HG02970 (cell line): ENCODE data around the gene B3GNT7.
"Not testable (repeated sequence)": the region's sequence is repeated elsewhere in the genome, so short reads cannot be mapped to it uniquely, and the experiment has no call there.

ENCODE experiments used
- ATAC-seq: cut with Tn5 transposase; IDR thresholded peaks from one replicate; pipeline ENCODE4 v1.9.1; 2021; ENCODE audit warnings: mild to moderate bottlenecking, moderate library complexity, moderate number of reproducible peaks; ENCODE audit not compliant: unreplicated experiment, low FRiP score

B3GNT7 gene

DNA sequence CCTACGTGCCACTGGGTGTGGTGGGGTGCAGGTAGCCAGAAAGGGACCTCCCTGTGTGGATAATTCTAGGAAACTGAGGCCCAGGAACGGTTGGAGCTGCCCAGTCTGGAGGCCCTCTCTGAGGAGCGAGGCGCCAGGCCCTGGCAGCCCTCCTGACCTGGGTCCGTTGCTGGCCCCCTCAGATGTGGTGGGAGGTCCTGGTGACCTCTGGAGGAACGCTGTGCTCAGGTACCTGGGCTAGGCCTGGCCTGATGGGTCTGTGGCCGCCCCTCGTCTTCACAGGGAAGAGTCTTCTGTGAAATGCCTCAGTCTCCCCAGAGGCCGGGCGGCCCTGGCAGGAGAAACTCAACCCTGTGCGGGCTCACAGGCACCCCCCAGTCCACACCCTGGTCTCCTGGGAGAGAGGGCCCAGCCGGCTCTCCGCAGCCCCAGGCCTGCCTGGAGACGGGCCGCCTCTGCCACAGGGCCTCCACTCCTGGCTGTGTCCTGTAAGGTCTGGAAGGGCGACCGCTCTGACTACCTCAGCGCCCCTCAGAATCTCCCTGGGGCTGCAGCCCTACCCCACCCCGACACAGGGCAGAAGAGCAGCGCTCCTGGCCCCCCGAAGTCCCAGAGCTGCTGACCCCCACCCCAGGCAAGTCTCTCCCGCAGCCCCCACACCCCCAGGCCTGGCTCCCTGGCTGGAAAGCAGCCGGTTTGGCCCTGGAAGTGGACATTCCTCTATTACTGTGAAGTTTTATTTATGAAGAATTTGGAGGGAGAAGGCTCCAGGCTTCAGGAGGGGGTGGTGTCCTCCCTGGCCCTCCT, 3.7 kb downstream of the B3GNT7 start:
- no peak for ATAC-seq

GRCh38 chr2:231399853-231400680, 4.6 kb downstream of the B3GNT7 start:
- no peak for ATAC-seq

DNA sequence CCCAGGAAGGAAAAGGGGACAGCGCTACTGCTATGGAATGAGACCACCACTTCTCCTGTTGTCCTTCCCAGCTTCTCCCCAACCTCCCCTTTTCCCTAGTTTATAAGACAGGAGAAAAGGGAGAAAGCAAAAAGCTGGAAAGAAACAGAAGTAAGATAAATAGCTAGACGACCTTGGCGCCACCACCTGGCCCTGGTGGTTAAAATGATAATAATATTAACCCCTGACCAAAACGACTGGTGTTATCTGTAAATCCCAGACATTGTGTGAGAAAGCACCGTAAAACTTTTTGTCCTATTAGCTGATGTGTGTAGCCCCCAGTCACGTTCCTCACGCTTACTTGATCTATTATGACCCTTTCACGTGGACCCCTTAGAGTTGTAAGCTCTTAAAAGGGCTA, 5.2 kb downstream of the B3GNT7 start:
- not testable (repeated sequence) for ATAC-seq

DNA sequence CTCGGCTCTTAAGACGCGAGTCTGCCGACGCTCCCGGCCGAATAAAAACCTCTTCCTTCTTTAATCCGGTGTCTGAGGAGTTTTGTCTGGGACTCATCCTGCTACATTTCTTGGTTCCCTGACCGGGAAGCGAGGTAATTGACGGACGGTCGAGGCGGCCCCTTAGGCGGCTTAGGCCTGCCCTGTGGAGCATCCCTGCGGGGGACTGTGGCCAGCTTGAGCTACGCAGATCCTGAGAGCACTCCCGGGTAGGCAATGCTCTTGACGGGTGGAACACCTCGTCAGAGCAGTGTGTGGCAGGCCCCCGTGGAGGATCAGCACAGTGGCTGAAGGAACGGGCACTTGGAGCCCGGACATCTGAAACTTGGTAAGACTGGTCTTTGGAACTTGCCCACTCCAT, 5.6 kb downstream of the B3GNT7 start:
- not testable (repeated sequence) for ATAC-seq

- ATAC-seq, result not testable (repeated sequence)
Measured at GRCh38 chr2:231403421-231404182, 8.1 kb downstream of the B3GNT7 start.

- not testable (repeated sequence) for ATAC-seq
Measured at GRCh38 chr2:231404183-231404578, 8.7 kb downstream of the B3GNT7 start.

GRCh38 chr2:231405601-231406367, 10.3 kb downstream of the B3GNT7 start:
- not testable (repeated sequence) for ATAC-seq

DNA sequence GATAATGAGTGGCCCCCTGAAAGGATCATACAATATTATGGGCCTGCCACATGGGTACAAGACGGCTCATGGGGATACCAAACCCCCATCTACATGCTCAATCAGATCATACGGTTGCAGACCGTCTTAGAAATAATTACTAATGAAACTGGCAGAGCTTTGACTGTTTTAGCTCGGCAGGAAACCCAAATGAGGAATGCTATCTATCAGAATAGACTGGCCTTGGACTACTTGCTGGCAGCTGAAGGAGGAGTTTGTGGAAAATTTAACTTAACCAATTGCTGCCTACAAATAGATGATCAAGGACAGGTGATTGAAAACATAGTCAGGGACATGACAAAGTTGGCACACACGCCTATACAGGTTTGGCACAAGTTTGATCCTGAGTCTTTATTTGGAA, 12.2 kb downstream of the B3GNT7 start:
- ATAC-seq, result not testable (repeated sequence)

- ATAC-seq, result not testable (repeated sequence)
Measured at GRCh38 chr2:231408304-231408703, 12.8 kb downstream of the B3GNT7 start.

DNA sequence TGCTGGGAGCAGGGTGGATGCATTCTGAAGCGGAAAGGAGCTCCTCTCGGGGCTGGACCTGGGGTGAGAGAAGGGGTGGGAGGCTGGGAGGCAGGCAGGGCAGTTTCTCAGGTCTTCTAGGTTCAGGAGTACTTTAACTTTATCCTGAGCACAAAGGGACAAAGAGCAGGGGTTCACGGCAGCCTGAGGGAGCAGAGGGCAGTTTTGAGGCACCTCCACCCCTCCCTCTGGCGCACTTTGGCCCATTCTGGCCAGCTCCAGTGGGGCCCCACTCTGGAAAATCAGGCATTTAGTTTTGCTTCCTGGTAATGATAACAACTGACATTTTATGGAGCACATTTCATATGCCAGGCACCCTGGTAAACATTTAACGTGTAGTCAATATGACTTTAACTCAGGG, 14.3 kb downstream of the B3GNT7 start:
- no peak for ATAC-seq

- ATAC-seq, result no peak
Measured at GRCh38 chr2:231410293-231411004, 14.9 kb downstream of the B3GNT7 start.

GRCh38 chr2:231411237-231411636, 15.7 kb downstream of the B3GNT7 start:
- no peak for ATAC-seq

DNA sequence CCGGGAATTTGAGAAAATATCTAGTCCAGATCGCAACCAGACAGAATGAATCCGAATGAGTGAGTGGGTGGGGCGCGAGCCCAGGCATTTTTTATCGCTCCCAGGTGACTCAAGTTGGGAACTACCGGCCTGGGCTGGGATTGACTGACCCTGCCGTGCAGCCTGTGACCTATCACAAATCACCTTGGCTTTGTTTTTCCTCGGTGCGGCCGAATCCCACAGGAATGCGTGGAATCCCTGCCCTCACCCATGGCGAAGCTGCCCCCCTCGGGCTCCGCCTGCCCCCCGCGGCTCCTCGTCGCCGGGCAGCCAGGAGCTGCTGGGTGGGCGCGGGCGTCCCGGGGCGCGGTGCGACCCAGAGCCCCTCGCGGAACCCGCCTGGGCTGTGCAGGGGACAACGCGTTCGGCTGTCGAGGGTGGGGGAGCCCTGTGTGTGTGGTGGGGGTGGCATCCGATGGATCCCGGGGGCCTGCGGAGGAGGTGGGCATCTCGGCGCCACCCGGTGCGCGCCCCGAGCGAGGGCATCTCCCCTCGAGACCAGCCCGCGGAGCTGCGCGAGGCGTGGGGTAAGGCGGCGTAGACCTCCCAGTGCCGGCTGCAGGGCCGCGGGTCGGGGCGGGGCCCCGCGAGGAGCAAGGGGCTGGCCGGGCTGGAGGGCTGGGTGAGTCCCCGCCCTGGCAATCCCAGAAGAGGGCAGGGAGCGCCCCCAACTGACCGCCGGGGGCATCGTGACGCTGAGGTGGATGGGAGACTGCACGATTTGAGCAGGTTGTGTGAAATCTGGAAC, 16.5 kb downstream of the B3GNT7 start:
- peak; percentile 91 for ATAC-seq

DNA sequence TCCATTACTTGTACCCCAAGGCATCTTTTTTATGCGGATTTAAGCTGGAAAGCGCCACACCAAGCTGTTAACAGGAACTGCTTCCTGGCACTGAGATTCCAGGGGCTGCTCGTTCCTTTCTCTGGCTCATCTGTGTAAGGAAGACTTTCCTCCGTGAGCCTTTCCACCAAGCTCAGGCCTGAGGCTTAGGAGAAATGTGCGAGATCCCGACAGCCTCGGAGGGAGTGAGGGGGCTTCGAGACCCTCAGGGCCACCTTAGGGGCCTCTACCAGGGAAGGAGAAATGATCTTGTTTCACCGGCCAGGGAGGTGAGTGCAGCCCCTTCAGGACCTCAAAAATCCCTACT, 17.1 kb downstream of the B3GNT7 start:
- ATAC-seq, result no peak

GRCh38 chr2:231413456-231413855, 17.9 kb downstream of the B3GNT7 start:
- ATAC-seq, result no peak

DNA sequence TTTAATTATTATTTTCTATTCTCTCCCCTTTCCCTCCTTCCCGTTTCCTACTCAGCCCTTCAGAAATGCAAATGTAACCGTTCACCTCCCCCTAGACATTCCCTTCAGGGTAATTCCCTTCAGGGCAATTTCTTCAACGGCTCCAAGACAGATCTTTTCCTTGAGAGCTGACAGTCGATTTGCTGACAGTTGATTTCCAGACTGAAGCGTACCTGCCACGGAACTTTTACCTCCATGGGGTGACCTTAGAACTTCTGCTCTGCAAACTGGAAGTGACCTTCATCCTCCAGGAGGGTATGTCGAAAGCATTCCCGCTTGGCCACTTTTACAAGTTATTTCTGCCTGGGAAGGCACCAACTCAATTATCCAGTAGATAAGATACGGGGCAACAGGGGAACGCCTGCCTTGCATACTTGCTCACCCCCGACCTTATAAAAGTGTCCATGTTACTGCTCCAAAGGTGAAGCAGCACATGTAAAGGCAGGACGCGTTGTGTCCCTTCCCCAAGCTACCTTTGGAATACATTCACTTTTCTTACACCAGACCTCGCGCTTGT, 18.5 kb downstream of the B3GNT7 start:
- ATAC-seq, result no peak

- no peak for ATAC-seq
Measured at GRCh38 chr2:231415029-231415428, 19.5 kb downstream of the B3GNT7 start.

DNA sequence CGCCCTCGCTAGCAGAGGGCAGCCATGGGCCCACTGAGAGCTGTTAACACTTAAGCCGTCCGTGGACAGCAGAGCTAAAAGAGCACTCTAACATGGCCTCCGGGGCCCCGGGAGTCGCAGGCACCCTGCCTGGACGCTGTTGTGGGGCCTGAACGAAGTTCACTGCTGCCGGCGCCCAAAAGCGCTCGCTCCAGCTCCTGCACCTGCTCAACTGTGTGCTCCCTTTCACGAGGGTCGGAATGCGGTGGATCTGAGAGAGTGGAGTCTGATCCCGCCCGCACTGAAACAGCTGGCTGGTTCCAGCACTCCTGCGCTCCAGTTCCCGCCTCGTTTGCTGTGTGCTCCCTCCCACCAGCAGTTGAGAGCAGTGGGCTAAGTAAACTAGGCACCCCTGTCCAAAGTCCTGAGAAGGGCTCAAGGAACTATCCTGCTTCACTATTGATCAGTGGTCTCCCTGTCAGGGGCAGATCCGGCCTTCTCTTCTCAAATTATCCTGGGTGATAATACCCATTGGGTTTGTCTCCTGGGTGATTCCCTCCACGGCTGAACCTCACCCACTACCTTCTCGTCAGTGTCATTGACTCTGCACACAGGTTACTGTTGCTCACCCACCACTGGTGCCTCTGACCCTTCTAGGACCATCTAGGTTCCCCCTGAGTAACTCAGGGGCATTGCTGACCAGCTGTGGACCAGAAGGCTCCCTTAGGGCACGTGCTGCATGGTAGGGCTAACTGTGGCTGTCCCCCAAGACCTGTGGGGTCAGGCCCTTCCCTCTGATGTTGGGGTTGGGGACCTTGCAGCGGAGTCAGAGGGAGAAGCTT, 23.5 kb downstream of the B3GNT7 start:
- no peak for ATAC-seq
